ENCODE data around the gene REST. TPM values are rescaled to one million over a fixed set of nuclear protein-coding genes. Genes with fewer than 3 reads are reported as not detected.
A peak's percentile ranks its signal among the peaks of the same experiment; 100 is the strongest.

Gene REST
- polyA plus RNA-seq, 1 of the 3 experiments (the other 2 are of a cell fraction) = 6.0 TPM

DNA sequence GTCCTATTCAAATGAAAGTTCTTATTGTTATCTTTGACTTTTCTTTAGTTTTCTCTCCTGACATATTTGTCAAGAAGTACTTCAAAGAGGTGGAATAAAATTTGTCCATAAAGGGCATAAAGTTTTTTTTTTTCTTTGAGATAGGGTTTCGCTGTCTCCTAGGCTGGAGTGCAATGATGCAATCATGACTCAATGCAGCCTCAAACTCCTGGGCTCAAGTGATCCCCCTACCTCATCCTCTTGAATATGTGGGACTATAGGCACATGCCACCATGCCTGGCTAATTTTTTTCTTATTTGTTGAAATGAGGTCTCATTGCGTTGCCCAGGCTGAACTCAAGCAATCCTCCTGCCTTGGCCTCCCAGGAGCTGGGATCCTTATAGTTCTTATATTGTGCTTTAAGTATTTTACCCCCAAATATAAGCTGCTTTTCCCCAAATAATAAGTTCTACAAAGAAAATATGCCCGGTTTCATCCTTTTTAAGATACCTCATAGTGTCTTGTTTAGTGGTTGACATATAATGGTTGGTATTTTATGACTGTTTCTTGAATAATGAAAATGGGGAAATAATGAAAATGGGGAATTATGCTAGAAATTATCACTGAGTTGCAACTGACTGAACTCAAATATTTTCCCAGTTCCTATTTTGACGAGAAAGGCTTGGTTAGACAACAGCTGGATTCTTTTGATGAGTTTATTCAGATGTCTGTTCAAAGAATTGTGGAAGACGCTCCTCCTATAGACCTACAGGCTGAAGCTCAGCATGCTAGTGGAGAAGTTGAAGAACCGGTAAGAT is 82.6 kb downstream of the REST start:
- DNase-seq = no peak

DNA sequence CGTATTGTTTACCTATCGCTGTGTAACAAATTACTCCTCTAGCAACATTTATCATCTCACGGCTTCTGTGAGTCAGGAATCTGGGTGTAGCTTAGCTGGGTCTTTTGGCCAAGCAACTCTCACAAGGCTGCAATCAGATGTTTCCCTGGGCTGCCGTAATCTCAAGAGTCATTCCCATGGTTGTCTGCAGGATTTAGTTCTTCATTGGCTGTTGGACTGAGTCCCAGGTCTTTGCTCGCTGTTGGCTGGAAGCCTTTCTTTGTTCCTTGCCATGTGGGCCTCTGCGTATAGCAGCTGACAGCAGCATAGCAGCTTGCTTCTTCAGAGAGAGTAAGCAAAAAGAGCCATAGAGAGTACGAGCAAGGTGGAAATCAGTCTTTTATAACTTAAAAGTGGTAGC is 87.8 kb downstream of the REST start:
- peak overlapping the region; percentile 34 to 61; a peak in 2 of 4 replicates for H3K27ac ChIP-seq (ENCODE audit: low read depth in 2 of 2, low read length in 1 of 2)
- H3K9me3 ChIP-seq = no peaks in the 10 kb centered on the region
- H3K79me2 ChIP-seq (ENCODE audit: insufficient read depth) = peaks cover 80% of the 10 kb centered on the region
- peaks cover 70 to 82% of the 10 kb centered on the region in 2 experiments for H3K36me3 ChIP-seq (replicated peaks in 1 of 2; ENCODE audit: control insufficient read depth in 1 of 2, insufficient read depth in 2 of 2, low read length in 1 of 2)
- H4K20me1 ChIP-seq (ENCODE audit: insufficient read depth) = no peaks in the 10 kb centered on the region; the same call in 1 of the 2 replicates
- POLR2A ChIA-PET = no interaction called here
- H3K4me1 ChIP-seq (ENCODE audit: control insufficient read depth in 1 of 2, insufficient read depth in 2 of 2, low read depth in 1 of 2, low read length in 1 of 2) = no peaks in the 10 kb centered on the region
- H3F3A ChIP-seq (replicated peaks; ENCODE audit: insufficient read depth) = peaks cover 19% of the 10 kb centered on the region
- H3K9ac ChIP-seq = no peak overlapping the region
- H3K4me3 ChIP-seq (ENCODE audit: low read depth in 2 of 2, low read length in 1 of 2) = no peak overlapping the region
- no peak overlapping the region for H2AFZ ChIP-seq (ENCODE audit: low read depth)
- H3K27me3 ChIP-seq (ENCODE audit: insufficient read depth) = no peaks in the 10 kb centered on the region
- H3K9me2 ChIP-seq = no peaks in the 10 kb centered on the region
- CTCF ChIA-PET = interaction anchor here (0.6 to 1.2 kb wide), 2 partner anchors 12 to 16 kb away, joined by 3 to 4 read pairs; no protein-coding TSS in a partner anchor
- no peak for DNase-seq
- WGBS (ENCODE audit: low lambda C conversion rate) = 78% methylated on average over 7 of the region's 7 CpGs
- no peak overlapping the region for H3K4me2 ChIP-seq
- TF ChIP-seq GATA2 (CRISPR knock-in tag; IDR thresholded peaks at IDR 0.05) (no peak), RFX5 (IDR thresholded peaks at IDR 0.05; ENCODE audit: low read length) (no peak), SMC3 (IDR thresholded peaks at IDR 0.05; ENCODE audit: low read depth, low read length) (no peak), FOXM1 (IDR thresholded peaks at IDR 0.05; ENCODE audit: low read depth) (no peak), FOXJ3 (CRISPR knock-in tag; IDR thresholded peaks at IDR 0.05) (no peak), TCF12 (IDR thresholded peaks at IDR 0.05) (peak; percentile 19; the same call in 1 of the 2 replicates), RXRA (IDR thresholded peaks at IDR 0.05; ENCODE audit: borderline replicate concordance, low read depth) (no peak), RAD21 (IDR thresholded peaks at IDR 0.05; ENCODE audit: low read length) (no peak), EZH2phosphoT487 (IDR thresholded peaks at IDR 0.05; ENCODE audit: borderline replicate concordance, low read depth) (no peak), SIN3A (IDR thresholded peaks at IDR 0.05; ENCODE audit: borderline replicate concordance, low read depth, low read length) (no peak), NRF1 (IDR thresholded peaks at IDR 0.05; ENCODE audit: low read depth, low read length) (no peak), MEF2A (IDR thresholded peaks at IDR 0.05; ENCODE audit: borderline replicate concordance, low read depth) (no peak), ELF1 (IDR thresholded peaks at IDR 0.05) (no peak), TEAD4 (IDR thresholded peaks at IDR 0.05; ENCODE audit: borderline replicate concordance, insufficient read depth) (no peak), POLR2AphosphoS5 (IDR thresholded peaks at IDR 0.05; ENCODE audit: low read depth, low read length) (no peak)
- TF ChIP-seq, protein P1, sequence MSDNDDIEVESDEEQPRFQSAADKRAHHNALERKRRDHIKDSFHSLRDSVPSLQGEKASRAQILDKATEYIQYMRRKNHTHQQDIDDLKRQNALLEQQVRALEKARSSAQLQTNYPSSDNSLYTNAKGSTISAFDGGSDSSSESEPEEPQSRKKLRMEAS (IDR thresholded peaks at IDR 0.05; ENCODE audit: low read depth) = peak; percentile 67; the same call in 1 of the 2 replicates
- TF ChIP-seq, protein P2, sequence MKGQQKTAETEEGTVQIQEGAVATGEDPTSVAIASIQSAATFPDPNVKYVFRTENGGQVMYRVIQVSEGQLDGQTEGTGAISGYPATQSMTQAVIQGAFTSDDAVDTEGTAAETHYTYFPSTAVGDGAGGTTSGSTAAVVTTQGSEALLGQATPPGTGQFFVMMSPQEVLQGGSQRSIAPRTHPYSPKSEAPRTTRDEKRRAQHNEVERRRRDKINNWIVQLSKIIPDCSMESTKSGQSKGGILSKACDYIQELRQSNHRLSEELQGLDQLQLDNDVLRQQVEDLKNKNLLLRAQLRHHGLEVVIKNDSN (IDR thresholded peaks at IDR 0.05; ENCODE audit: borderline replicate concordance, low read depth) = no peak
- TF ChIP-seq, protein P3, sequence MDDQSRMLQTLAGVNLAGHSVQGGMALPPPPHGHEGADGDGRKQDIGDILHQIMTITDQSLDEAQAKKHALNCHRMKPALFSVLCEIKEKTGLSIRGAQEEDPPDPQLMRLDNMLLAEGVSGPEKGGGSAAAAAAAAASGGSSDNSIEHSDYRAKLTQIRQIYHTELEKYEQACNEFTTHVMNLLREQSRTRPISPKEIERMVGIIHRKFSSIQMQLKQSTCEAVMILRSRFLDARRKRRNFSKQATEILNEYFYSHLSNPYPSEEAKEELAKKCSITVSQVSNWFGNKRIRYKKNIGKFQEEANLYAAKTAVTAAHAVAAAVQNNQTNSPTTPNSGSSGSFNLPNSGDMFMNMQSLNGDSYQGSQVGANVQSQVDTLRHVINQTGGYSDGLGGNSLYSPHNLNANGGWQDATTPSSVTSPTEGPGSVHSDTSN (IDR thresholded peaks at IDR 0.05) = no peak
- TF ChIP-seq, protein P4, sequence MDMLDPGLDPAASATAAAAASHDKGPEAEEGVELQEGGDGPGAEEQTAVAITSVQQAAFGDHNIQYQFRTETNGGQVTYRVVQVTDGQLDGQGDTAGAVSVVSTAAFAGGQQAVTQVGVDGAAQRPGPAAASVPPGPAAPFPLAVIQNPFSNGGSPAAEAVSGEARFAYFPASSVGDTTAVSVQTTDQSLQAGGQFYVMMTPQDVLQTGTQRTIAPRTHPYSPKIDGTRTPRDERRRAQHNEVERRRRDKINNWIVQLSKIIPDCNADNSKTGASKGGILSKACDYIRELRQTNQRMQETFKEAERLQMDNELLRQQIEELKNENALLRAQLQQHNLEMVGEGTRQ (IDR thresholded peaks at IDR 0.05; ENCODE audit: borderline replicate concordance, low read depth, low read length) = no peak

More for the DNA sequence above, 82.6 kb downstream of the REST start:
- H3K9me2 ChIP-seq = no peaks in the 10 kb centered on the region
- H3F3A ChIP-seq (replicated peaks; ENCODE audit: insufficient read depth) = peaks cover 30% of the 10 kb centered on the region
- ChIA-PET POLR2A (no interaction called here), CTCF (interaction anchor here (1.1 to 1.4 kb wide), 2 partner anchors 48 to 173 kb away, joined by 3 read pairs; no protein-coding TSS in a partner anchor)
- H3K4me2 ChIP-seq = no peak overlapping the region
- H4K20me1 ChIP-seq (ENCODE audit: insufficient read depth) = peaks cover 17% of the 10 kb centered on the region
- 95% methylated on average over 6 of the region's 6 CpGs for WGBS (ENCODE audit: low lambda C conversion rate)
- H3K9me3 ChIP-seq = no peaks in the 10 kb centered on the region
- no peaks in the 10 kb centered on the region for H3K27me3 ChIP-seq (ENCODE audit: insufficient read depth)
- H3K36me3 ChIP-seq (replicated peaks in 1 of 2; ENCODE audit: control insufficient read depth in 1 of 2, insufficient read depth in 2 of 2, low read length in 1 of 2) = peaks cover 75 to 88% of the 10 kb centered on the region in 2 experiments
- no peak overlapping the region for H3K4me3 ChIP-seq (ENCODE audit: low read depth in 2 of 2, low read length in 1 of 2)
- H2AFZ ChIP-seq (ENCODE audit: low read depth) = no peak overlapping the region
- TF ChIP-seq RAD21 (IDR thresholded peaks at IDR 0.05; ENCODE audit: low read length) = no peak
- TF ChIP-seq EZH2phosphoT487 (IDR thresholded peaks at IDR 0.05; ENCODE audit: borderline replicate concordance, low read depth) = no peak
- peak; percentile 31; the same call in 1 of the 2 replicates for TF ChIP-seq FOSL2 (IDR thresholded peaks at IDR 0.05; ENCODE audit: borderline replicate concordance, low read depth)
- TF ChIP-seq, protein P5, sequence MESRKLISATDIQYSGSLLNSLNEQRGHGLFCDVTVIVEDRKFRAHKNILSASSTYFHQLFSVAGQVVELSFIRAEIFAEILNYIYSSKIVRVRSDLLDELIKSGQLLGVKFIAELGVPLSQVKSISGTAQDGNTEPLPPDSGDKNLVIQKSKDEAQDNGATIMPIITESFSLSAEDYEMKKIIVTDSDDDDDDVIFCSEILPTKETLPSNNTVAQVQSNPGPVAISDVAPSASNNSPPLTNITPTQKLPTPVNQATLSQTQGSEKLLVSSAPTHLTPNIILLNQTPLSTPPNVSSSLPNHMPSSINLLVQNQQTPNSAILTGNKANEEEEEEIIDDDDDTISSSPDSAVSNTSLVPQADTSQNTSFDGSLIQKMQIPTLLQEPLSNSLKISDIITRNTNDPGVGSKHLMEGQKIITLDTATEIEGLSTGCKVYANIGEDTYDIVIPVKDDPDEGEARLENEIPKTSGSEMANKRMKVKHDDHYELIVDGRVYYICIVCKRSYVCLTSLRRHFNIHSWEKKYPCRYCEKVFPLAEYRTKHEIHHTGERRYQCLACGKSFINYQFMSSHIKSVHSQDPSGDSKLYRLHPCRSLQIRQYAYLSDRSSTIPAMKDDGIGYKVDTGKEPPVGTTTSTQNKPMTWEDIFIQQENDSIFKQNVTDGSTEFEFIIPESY (IDR thresholded peaks at IDR 0.05; ENCODE audit: borderline replicate concordance, low read depth) = no peak
- no peak for TF ChIP-seq POLR2AphosphoS5 (IDR thresholded peaks at IDR 0.05; ENCODE audit: low read depth, low read length)
- no peak overlapping the region for H3K27ac ChIP-seq (ENCODE audit: low read depth in 2 of 2, low read length in 1 of 2)
- 0 out of 4 replicates have a peak, but pooled peaks cover 0 to 2% of the 10 kb centered on the region in 2 experiments for H3K4me1 ChIP-seq (ENCODE audit: control insufficient read depth in 1 of 2, insufficient read depth in 2 of 2, low read depth in 1 of 2, low read length in 1 of 2)
- peaks cover 96% of the 10 kb centered on the region for H3K79me2 ChIP-seq (ENCODE audit: insufficient read depth)
- H3K9ac ChIP-seq = no peak overlapping the region
